ENCODE data around the gene GYS2.

GYS2 gene

GRCh38 chr12:21507849-21508248 is 96.8 kb downstream of the GYS2 start:
- no peak for DNase-seq (ENCODE audit: low spot score)
- H3K27ac ChIP-seq: no peak overlapping the region
- TF ChIP-seq CTCF (IDR thresholded peaks at IDR 0.05): no peak
- H3K4me3 ChIP-seq: no peak overlapping the region

DNA sequence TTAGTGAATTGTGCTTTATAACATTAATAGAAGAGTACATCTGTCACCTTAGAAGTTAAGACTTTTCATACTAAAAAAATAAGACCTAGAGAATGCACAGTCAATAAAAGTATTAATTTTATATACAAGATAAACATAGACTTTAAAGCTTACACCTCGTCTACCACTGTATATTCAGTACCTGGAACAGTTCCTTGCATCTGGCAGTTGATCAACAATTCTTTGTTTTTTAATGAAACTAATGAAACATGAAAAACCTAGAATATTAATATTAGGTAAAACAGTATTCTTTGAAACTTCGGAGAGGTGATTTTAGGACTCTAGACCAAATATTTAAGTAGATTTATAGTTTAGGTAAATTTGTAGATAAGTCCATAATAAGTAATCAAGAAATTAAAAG is 98.8 kb downstream of the GYS2 start:
- DNase-seq (ENCODE audit: low spot score): no peak

GRCh38 chr12:21502872-21503271 is 101.8 kb downstream of the GYS2 start:
- no peak for DNase-seq (ENCODE audit: low spot score)
- no peak for TF ChIP-seq CTCF (IDR thresholded peaks at IDR 0.05)
- H3K27ac ChIP-seq: no peak overlapping the region
- peak overlapping the region; percentile 85 for H3K4me3 ChIP-seq

More for the DNA sequence above, 98.8 kb downstream of the GYS2 start:
- H3K4me3 ChIP-seq: no peak overlapping the region
- no peak overlapping the region for H3K27ac ChIP-seq
- TF ChIP-seq CTCF (IDR thresholded peaks at IDR 0.05): no peak

GRCh38 chr12:21502164-21502496 is 102.5 kb downstream of the GYS2 start:
- H3K27ac ChIP-seq: peak overlapping the region; percentile 73 to 95
- no peak for TF ChIP-seq CTCF (IDR thresholded peaks at IDR 0.05)
- H3K4me3 ChIP-seq: peak overlapping the region; percentile 85
- no peak for DNase-seq (ENCODE audit: low spot score)

DNA sequence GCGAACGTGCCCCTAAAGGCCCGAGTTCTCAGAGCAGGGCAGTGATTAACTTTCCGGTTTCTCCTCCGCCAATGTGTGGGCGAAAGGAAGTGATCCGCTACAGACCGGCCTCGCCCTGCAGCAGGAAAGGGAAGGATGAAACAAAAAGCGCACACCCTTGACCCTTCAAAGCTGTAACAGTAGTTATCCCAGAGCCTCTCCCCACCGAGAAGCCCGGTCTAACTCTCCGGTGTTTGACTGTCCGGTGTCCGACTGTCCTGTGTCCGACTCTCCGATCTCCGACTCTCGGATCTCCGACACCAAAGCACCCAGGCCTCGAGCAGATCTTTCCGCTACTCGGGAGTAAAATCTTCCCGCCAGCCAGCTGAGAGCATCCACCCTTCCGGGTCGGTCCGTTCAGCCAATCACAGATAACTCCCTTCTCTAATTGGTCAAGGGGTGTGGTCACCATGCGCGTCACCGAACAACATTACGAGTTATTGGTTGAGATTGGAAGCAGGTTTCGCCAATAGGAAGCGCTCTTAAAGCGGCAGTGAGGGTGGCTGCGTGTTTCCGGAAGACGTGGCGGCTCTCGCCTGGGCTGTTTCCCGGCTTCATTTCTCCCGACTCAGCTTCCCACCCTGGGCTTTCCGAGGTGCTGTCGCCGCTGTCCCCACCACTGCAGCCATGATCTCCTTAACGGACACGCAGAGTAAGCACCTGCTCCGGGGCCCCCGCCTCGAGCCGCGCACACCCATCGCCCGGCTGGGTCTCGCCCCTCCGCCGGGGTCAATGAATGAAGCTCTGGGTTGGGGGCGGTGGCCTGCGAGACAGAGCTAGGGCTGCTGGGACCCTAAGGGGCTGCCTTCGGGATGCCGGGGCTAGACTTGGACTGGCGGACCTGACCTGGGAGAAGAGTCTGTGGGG is 103.1 kb downstream of the GYS2 start, which contains the start of the genes GOLT1B and RECQL:
Gene GOLT1B, plus strand, starts transcription at position 532 of the 906 bp plus-strand sequence. Its CDS starts 135 bp downstream, at position 667.
Gene RECQL, minus strand, starts transcription at position 378 of the 906 bp plus-strand sequence. CDS start 2,065 bp downstream, outside the sequence.
- Histone ChIP-seq H3K27ac (peak within 1 kb of the TSS; percentile 73 to 95), H3K4me3 (peak within 1 kb of the TSS; percentile 85)
- no peak for TF ChIP-seq CTCF (IDR thresholded peaks at IDR 0.05)
- peak; percentile 98 for DNase-seq (ENCODE audit: low spot score)

DNA sequence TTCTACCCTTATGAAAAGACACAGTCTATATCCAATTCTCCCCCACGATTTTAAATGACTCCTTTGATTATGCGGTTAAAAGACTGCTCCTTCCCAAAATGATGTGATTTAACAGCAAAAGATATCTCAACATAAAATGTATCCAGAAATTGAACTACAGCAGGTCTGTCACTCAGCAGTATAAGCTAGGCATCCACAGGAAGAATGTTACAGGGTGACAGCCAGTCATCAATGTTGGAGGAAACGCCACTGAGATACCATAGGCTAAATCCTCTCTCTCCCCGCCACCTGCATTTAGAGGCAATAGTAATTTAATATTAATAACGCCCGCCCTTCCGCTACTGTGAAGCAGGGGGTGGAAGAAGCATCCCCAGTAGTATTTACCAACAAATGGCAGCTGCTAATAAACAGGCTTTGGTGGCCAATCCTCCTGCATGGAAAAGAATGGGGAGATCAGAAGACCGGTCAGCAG is 103.8 kb downstream of the GYS2 start:
- Histone ChIP-seq H3K4me3 (peak overlapping the region; percentile 85), H3K27ac (peak overlapping the region; percentile 73 to 95)
- DNase-seq (ENCODE audit: low spot score): no peak
- no peak for TF ChIP-seq CTCF (IDR thresholded peaks at IDR 0.05)

DNA sequence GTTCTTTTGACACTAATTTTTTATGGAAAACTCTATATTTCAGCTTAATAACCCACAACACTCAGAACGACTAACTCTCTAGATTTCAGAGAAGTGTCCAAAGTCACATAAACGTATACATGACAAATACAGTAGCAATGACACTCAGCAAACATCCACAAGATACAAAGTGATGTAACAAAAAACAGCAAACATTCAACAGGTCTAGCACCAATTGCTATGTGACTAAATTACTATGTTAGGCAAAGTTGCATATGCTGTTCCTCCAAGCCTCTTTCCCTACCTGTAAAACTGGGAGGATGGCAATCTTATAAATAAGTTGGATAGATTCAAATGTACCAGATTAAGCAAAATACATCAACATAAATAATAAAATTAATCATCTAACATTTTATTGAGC is 104.9 kb downstream of the GYS2 start:
- no peak overlapping the region for H3K27ac ChIP-seq
- no peak for TF ChIP-seq CTCF (IDR thresholded peaks at IDR 0.05)
- DNase-seq (ENCODE audit: low spot score): no peak
- peak overlapping the region; percentile 85 for H3K4me3 ChIP-seq

Measured in coronary artery (tissue), 2 donors.